ENCODE data around the gene GALNT17.

The GALNT17 gene

GRCh38 chr7:71465741-71466189 lies 333.8 kb downstream of the GALNT17 start:
- no peak for DNase-seq

GRCh38 chr7:71466448-71467145 lies 334.7 kb downstream of the GALNT17 start:
- no peak for DNase-seq

GRCh38 chr7:71470326-71470725 lies 338.4 kb downstream of the GALNT17 start:
- peak; percentile 36 for DNase-seq

- DNase-seq, result no peak
These were observed 338.9 kb downstream of the GALNT17 start for GRCh38 chr7:71470830-71471229.

GRCh38 chr7:71472962-71473361 lies 341.0 kb downstream of the GALNT17 start:
- DNase-seq, result no peak

GRCh38 chr7:71473366-71473967 lies 341.5 kb downstream of the GALNT17 start:
- DNase-seq, result no peak

GRCh38 chr7:71477441-71477840 lies 345.5 kb downstream of the GALNT17 start:
- DNase-seq, result no peak

GRCh38 chr7:71479231-71479630 lies 347.3 kb downstream of the GALNT17 start:
- DNase-seq, result no peak

GRCh38 chr7:71480791-71481190 lies 348.8 kb downstream of the GALNT17 start:
- peak; percentile 43 for DNase-seq

GRCh38 chr7:71482284-71482683 lies 350.3 kb downstream of the GALNT17 start:
- no peak for DNase-seq

- DNase-seq, result no peak
These were observed 352.4 kb downstream of the GALNT17 start for GRCh38 chr7:71484380-71484779.

- no peak for DNase-seq
These were observed 353.6 kb downstream of the GALNT17 start for GRCh38 chr7:71485586-71485985.

- DNase-seq, result no peak
These were observed 354.5 kb downstream of the GALNT17 start for GRCh38 chr7:71486414-71486813.

GRCh38 chr7:71486856-71487628 lies 355.1 kb downstream of the GALNT17 start:
- peak; percentile 22 for DNase-seq

- DNase-seq, result no peak
These were observed 356.4 kb downstream of the GALNT17 start for GRCh38 chr7:71488308-71488707.

GRCh38 chr7:71491336-71491735 lies 359.4 kb downstream of the GALNT17 start:
- DNase-seq, result no peak

- no peak for DNase-seq
These were observed 363.9 kb downstream of the GALNT17 start for GRCh38 chr7:71495828-71496227.

GRCh38 chr7:71497256-71497946 lies 365.5 kb downstream of the GALNT17 start:
- peak; percentile 71 for DNase-seq

GRCh38 chr7:71498381-71498780 lies 366.4 kb downstream of the GALNT17 start:
- DNase-seq, result no peak

- no peak for DNase-seq
These were observed 372.9 kb downstream of the GALNT17 start for GRCh38 chr7:71504697-71505441.

GRCh38 chr7:71506822-71507221 lies 374.9 kb downstream of the GALNT17 start:
- DNase-seq, result no peak

Measured in femur (tissue), 1 donor.